ENCODE measurements around the gene KRT33B.

DNA sequence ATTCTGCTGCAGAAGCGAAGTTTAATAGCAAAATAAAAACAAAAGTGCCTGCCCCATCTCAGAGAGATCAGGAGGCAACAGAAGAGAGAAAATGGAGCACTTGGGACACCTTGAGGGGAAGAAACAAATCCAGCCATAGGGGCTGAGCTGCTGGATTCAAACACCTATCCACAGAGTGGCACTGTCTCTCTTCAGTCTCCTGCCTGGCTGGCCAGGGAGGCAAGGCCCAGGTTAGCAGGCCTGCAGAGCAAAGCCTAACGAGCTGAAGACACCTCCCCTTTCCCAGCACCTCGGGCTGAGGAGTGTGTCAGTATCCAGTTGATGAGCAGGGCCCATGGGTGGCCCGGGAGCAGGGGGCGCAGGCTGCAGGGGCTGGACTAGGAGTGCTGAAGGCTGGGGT lies 36.6 kb upstream of the KRT33B start:
- TF ChIP-seq CTCF (IDR thresholded peaks at IDR 0.05) (no peak), POLR2AphosphoS5 (IDR thresholded peaks at IDR 0.05) (no peak), POLR2A (IDR thresholded peaks at IDR 0.05; ENCODE audit: low read depth) (no peak), EP300 (IDR thresholded peaks at IDR 0.05) (no peak)

Data from esophagus muscularis mucosa (tissue), 4 donors.